HL-60 (cell line): Measurements from ENCODE around the gene TARBP2.

ENCODE experiments used
- DNase-seq, 2 experiments: peaks; one replicate each; pipeline ENCODE4 v3.0.0-alpha.2; 2010 to 2020; ENCODE audit warnings: low read depth in 1 of 2, low spot score in 1 of 2
- H3K27ac ChIP-seq: fragments of 250-450 bp; sonication (Bioruptor Pico); replicated peaks from 2 replicates; pipeline ENCODE4 v1.5.1; 2020; ENCODE audit warnings: mild to moderate bottlenecking, moderate library complexity
- H3K27me3 ChIP-seq: fragments of 250-450 bp; sonication (Bioruptor Pico); 2 replicates; pipeline ENCODE4 v1.5.1; 2021; ENCODE audit warnings: mild to moderate bottlenecking, moderate library complexity; ENCODE audit not compliant: insufficient read depth, poor library complexity, severe bottlenecking
- H3K4me3 ChIP-seq: replicated peaks from 2 replicates; pipeline ENCODE4 v1.5.1; 2011; ENCODE audit warnings: mild to moderate bottlenecking, control low read depth, low read length; ENCODE audit not compliant: insufficient read depth
- GABPA ChIP-seq: IDR thresholded peaks from 2 replicates; pipeline ENCODE4 v1.6.1; 2012; ENCODE audit warnings: low read depth
- POLR2AphosphoS5 ChIP-seq: IDR thresholded peaks from 2 replicates; pipeline ENCODE4 v1.6.1; 2012; ENCODE audit warnings: low read depth
- REST ChIP-seq: IDR thresholded peaks from 2 replicates; pipeline ENCODE4 v1.6.1; 2012; ENCODE audit warnings: low read depth; ENCODE audit not compliant: insufficient replicate concordance
- SPI1 ChIP-seq: IDR thresholded peaks from 2 replicates; pipeline ENCODE4 v1.6.1; 2012; ENCODE audit warnings: low read depth, mild to moderate bottlenecking, borderline replicate concordance
- TF ChIP-seq, protein P1 (sequence below): IDR thresholded peaks from one replicate; pipeline ENCODE4 v1.5.1; 2011; ENCODE audit warnings: low read length, control low read depth, inconsistent platforms; ENCODE audit not compliant: insufficient read depth

TARBP2 gene

GRCh38 chr12:53513712-53514410, 12.8 kb downstream of the TARBP2 start:
- TF ChIP-seq REST (no peak), SPI1 (no peak), GABPA (no peak), POLR2AphosphoS5 (no peak)
- TF ChIP-seq, protein P1, sequence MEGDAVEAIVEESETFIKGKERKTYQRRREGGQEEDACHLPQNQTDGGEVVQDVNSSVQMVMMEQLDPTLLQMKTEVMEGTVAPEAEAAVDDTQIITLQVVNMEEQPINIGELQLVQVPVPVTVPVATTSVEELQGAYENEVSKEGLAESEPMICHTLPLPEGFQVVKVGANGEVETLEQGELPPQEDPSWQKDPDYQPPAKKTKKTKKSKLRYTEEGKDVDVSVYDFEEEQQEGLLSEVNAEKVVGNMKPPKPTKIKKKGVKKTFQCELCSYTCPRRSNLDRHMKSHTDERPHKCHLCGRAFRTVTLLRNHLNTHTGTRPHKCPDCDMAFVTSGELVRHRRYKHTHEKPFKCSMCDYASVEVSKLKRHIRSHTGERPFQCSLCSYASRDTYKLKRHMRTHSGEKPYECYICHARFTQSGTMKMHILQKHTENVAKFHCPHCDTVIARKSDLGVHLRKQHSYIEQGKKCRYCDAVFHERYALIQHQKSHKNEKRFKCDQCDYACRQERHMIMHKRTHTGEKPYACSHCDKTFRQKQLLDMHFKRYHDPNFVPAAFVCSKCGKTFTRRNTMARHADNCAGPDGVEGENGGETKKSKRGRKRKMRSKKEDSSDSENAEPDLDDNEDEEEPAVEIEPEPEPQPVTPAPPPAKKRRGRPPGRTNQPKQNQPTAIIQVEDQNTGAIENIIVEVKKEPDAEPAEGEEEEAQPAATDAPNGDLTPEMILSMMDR: no peak
- H3K27ac ChIP-seq: no peak overlapping the region
- no peak for DNase-seq
- H3K27me3 ChIP-seq: no peaks in the 10 kb centered on the region
- H3K4me3 ChIP-seq: no peak overlapping the region

GRCh38 chr12:53514628-53515290, 13.7 kb downstream of the TARBP2 start:
- TF ChIP-seq SPI1 (no peak), GABPA (no peak), POLR2AphosphoS5 (no peak), REST (no peak)
- TF ChIP-seq, protein P1: no peak
- Histone ChIP-seq H3K4me3 (no peak overlapping the region), H3K27me3 (no peaks in the 10 kb centered on the region), H3K27ac (no peak overlapping the region)
- no peak for DNase-seq

DNA sequence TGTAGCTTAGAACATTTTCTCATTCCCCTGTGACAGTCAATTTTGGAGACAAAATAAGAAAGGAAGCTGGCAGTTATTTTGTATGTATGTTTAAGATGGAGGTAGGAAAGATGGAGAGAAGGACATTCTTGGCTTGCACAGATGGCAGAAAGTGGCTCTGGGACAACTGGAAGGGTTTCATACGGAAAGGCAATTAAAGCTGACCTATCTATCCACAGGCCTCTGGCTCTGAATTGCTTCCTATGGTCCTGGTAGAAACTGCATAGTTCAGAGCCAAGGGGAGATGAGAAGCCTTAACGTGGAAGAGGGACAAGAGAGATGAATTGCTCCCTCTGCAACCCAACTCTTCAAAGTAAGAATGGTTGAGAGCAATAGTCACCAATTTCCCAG, 14.2 kb downstream of the TARBP2 start:
- H3K27me3 ChIP-seq: no peaks in the 10 kb centered on the region
- TF ChIP-seq, protein P1: no peak
- no peak for TF ChIP-seq REST
- TF ChIP-seq POLR2AphosphoS5: no peak
- TF ChIP-seq GABPA: no peak
- no peak overlapping the region for H3K4me3 ChIP-seq
- no peak for DNase-seq
- H3K27ac ChIP-seq: no peak overlapping the region
